Activated naive CD4-positive, alpha-beta T cell treated with anti-CD3 and anti-CD28 coated beads, Interleukin-2, amount 50 U/mL, for 24 hours (primary cell): ENCODE measurements around the gene GMDS.

Experiments used
- H3K27ac Mint-ChIP-seq: one replicate; pipeline ENCODE4 v1.8.0; 2021; ENCODE audit warnings: mild to moderate bottlenecking, mixed read lengths
- H3K27me3 Mint-ChIP-seq: one replicate; pipeline ENCODE4 v1.8.0; 2021; ENCODE audit warnings: mixed read lengths
- H3K36me3 Mint-ChIP-seq: one replicate; pipeline ENCODE4 v1.8.0; 2021; ENCODE audit warnings: mixed read lengths
- H3K4me1 Mint-ChIP-seq: one replicate; pipeline ENCODE4 v1.8.0; 2021; ENCODE audit warnings: mixed read lengths
- H3K4me3 Mint-ChIP-seq: one replicate; pipeline ENCODE4 v1.8.0; 2021; ENCODE audit warnings: mild to moderate bottlenecking, mixed read lengths
- H3K9me3 Mint-ChIP-seq: one replicate; pipeline ENCODE4 v1.8.0; 2021; ENCODE audit warnings: mixed read lengths

The GMDS gene

DNA sequence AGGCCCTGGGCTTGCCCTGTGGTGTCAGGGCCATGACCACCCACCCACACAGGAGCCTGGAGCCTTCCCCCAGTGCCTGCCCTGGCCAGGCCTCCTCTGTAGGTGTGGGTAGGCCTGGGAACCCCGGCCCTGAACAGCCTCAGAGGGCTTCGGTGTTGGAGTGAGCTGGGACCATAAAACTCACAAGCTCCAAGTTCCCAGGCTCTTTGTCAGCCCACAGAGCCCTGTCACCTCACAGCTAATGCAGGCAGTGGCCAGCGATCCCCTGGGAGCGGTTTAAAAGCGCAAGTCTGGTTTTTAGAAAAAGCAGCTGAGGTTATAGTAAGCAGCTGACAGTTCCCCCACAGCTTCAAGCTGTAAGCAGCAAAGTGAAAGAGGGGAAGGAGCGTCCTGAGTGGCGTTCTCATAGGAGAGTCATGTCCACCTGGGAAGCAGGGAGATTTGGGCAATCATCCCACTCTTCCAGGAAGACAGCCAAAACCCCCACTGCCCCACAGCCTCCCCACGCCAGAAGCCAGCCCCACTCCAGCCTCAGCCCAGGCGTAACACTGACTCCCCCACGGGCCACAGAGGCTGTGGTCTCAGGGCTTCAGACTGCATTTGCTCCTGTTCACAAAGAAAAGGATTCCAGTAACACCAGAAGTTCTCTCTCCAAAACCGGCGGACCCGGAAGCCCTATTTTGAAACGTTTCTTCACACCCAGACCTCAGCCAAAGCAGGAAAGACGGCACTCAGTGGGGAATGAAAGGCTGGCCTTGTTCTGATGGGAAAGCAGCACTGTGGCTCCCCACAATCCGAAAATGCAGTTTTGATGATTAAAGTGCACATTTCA lies 670.0 kb downstream of the GMDS start:
- Mint-ChIP-seq H3K9me3 (peaks cover 16% of the 10 kb centered on the region), H3K36me3 (peaks cover 5% of the 10 kb centered on the region), H3K4me3 (no peak overlapping the region), H3K27ac (no peak overlapping the region), H3K4me1 (no peaks in the 10 kb centered on the region), H3K27me3 (peaks cover 2% of the 10 kb centered on the region)

DNA sequence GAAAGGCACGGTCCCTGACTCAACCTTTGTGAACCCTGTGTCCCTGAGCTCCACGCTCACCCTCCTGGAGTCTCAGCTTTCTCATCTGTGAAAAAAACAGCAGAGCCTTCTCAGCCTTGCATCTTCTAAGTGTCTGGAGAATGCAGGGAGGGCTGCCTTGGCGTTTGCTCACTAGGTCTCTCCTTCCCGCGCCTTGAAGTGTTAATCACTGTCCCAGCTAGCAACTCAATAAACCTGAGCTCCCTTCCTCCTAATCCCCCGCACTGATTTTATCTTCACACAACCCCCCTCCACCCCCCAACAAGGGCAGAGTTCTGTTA lies 670.6 kb downstream of the GMDS start:
- H3K27me3 Mint-ChIP-seq = peaks cover 2% of the 10 kb centered on the region
- no peak overlapping the region for H3K27ac Mint-ChIP-seq
- H3K4me3 Mint-ChIP-seq = no peak overlapping the region
- H3K9me3 Mint-ChIP-seq = peaks cover 20% of the 10 kb centered on the region
- H3K4me1 Mint-ChIP-seq = no peaks in the 10 kb centered on the region
- H3K36me3 Mint-ChIP-seq = peaks cover 7% of the 10 kb centered on the region

DNA sequence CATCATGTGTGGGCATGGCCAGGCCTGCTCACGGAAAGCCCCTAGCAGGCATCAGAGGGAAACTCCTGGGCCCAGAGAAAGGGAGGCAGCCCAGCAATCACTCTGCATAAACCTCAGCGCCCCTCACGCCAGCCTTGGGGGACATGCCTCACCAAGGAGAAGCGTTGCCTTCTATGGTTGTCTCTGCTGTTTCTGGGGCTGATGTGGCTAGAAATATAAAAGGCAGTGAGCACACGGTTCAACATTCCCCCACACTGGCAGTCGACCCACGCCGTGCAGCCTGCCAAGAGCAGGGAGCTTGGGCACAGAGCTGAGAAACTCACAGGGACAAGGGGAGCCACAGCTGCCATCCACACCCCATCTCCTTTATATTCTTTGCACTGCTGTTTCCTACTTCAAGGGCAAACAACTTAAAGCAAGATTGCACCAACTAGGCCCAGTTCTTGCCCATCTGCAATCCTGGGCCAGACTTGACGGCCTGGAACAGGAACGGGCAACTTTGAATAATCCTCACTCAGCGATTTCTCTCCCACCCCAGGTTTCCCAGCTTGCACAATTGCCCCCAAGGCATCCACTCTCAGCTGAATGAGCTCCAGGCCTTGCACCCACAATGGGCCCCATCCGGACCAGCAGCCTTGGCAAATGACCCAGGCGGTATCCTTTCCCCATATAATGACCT lies 671.2 kb downstream of the GMDS start:
- Mint-ChIP-seq H3K36me3 (peaks cover 7% of the 10 kb centered on the region), H3K9me3 (peaks cover 21% of the 10 kb centered on the region), H3K27ac (no peak overlapping the region), H3K27me3 (peaks cover 2% of the 10 kb centered on the region), H3K4me1 (no peaks in the 10 kb centered on the region), H3K4me3 (no peak overlapping the region)
